ENCODE results near the gene PIAS1.

Gene PIAS1

DNA sequence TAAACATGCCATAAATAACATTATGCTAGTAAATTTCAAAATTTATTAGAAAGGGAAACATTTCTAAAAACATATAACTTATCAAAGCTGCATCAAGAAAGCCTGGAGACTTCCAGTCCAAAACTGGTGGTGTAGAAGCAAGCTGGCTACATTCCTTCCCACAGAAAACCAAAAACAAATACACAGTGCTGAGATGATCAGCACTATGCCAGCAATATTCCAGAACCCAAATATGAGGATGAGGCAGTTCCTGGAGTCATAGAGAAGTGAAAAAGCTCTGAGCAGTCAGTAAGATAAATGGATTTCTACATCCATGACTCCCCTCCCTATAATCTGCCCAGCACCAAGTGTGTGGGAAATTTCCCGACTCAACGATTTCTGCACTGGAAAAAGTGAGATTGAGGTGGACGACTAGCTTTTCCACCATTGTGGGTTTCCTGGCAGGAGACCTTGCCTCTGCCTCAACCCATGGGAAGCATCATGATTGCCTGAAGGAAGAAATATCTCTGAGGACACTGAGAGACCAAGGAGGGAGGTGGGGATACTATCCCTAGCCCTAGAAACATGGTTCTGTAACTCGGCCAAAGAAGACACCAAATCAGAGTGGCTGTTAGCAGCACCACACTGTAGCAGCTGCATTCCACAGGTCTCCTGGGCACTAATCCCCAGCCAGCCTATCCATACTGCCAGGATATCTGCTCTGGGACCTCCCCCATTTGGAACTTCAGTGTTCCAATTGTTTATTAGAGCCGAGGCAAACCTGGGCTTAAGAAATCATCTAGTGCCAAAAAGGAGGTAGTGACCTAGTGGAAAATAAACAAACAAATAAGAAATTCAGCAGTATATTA is 187.2 kb downstream of the PIAS1 start:
- no peak for TF ChIP-seq SIN3A (IDR thresholded peaks at IDR 0.05; ENCODE audit: borderline replicate concordance, insufficient read depth, low read length)
- TF ChIP-seq FOXP2 (optimal IDR thresholded peaks at IDR 0.05; ENCODE audit: borderline replicate concordance, extremely low read depth, extremely low read length, insufficient read depth), result no peak
- no peak for TF ChIP-seq TAF1 (IDR thresholded peaks at IDR 0.05; ENCODE audit: borderline replicate concordance, insufficient read depth, low read length)
- no peak for TF ChIP-seq POLR2AphosphoS5 (IDR thresholded peaks at IDR 0.05; ENCODE audit: low read depth, low read length)
- TF ChIP-seq, protein P1, sequence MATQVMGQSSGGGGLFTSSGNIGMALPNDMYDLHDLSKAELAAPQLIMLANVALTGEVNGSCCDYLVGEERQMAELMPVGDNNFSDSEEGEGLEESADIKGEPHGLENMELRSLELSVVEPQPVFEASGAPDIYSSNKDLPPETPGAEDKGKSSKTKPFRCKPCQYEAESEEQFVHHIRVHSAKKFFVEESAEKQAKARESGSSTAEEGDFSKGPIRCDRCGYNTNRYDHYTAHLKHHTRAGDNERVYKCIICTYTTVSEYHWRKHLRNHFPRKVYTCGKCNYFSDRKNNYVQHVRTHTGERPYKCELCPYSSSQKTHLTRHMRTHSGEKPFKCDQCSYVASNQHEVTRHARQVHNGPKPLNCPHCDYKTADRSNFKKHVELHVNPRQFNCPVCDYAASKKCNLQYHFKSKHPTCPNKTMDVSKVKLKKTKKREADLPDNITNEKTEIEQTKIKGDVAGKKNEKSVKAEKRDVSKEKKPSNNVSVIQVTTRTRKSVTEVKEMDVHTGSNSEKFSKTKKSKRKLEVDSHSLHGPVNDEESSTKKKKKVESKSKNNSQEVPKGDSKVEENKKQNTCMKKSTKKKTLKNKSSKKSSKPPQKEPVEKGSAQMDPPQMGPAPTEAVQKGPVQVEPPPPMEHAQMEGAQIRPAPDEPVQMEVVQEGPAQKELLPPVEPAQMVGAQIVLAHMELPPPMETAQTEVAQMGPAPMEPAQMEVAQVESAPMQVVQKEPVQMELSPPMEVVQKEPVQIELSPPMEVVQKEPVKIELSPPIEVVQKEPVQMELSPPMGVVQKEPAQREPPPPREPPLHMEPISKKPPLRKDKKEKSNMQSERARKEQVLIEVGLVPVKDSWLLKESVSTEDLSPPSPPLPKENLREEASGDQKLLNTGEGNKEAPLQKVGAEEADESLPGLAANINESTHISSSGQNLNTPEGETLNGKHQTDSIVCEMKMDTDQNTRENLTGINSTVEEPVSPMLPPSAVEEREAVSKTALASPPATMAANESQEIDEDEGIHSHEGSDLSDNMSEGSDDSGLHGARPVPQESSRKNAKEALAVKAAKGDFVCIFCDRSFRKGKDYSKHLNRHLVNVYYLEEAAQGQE (IDR thresholded peaks at IDR 0.05; ENCODE audit: insufficient read depth in 1 of 2, low read depth in 2 of 2, low read length in 2 of 2), result no peak

Measured in PFSK-1 (cell line).